C4-2B (cell line): ENCODE results near the gene DBN1.

ENCODE experiments used
- ZFX ChIP-seq: fragments of 450-650 bp; IDR thresholded peaks from 2 replicates; pipeline ENCODE4 v1.6.1; 2017
- TF ChIP-seq, protein P1 (sequence below): fragments of 450-650 bp; conservative IDR thresholded peaks from 2 replicates; pipeline ENCODE4 v1.5.1; 2017; ENCODE audit warnings: mild to moderate bottlenecking

DNA sequence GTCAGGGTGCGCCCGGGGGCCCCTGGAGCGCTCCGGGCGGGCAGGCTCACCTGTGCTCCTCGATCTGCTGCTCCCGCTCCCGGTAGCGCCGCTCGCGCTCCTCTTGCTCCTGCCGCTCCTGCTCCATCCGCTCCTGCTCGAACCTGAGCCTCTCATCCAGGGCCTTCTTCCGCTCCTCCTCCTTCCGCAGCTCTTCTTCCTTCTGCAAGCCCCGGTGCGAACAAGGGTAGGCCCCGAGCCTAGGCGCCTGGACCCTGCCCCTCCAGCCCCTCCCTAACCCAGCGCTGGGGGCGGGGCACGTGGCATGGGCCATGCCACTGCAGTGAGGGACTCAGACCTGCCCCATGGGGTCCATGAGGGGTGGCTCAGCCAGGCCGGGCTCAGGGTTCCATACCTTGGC lies 6.6 kb downstream of the DBN1 start:
- TF ChIP-seq, protein P1, sequence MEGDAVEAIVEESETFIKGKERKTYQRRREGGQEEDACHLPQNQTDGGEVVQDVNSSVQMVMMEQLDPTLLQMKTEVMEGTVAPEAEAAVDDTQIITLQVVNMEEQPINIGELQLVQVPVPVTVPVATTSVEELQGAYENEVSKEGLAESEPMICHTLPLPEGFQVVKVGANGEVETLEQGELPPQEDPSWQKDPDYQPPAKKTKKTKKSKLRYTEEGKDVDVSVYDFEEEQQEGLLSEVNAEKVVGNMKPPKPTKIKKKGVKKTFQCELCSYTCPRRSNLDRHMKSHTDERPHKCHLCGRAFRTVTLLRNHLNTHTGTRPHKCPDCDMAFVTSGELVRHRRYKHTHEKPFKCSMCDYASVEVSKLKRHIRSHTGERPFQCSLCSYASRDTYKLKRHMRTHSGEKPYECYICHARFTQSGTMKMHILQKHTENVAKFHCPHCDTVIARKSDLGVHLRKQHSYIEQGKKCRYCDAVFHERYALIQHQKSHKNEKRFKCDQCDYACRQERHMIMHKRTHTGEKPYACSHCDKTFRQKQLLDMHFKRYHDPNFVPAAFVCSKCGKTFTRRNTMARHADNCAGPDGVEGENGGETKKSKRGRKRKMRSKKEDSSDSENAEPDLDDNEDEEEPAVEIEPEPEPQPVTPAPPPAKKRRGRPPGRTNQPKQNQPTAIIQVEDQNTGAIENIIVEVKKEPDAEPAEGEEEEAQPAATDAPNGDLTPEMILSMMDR: no peak
- TF ChIP-seq ZFX: no peak
